Measurements from ENCODE around the gene AP4E1.
"Not testable (repeated sequence)": the region's sequence is repeated elsewhere in the genome, so short reads cannot be mapped to it uniquely, and the experiment has no call there.

The AP4E1 gene

GRCh38 chr15:50891159-50891558, 17.3 kb upstream of the AP4E1 start:
- Histone ChIP-seq H3K36me3 (replicated peaks; ENCODE audit: insufficient read depth, low read length) (no peaks in the 10 kb centered on the region), H3F3A (ENCODE audit: insufficient read depth, low read length) (no peaks in the 10 kb centered on the region), H3K27me3 (replicated peaks; ENCODE audit: insufficient read depth, low read length) (no peaks in the 10 kb centered on the region), H3K27ac (ENCODE audit: low read length) (no peak overlapping the region), H3K9me3 (replicated peaks; ENCODE audit: insufficient read depth, low read length) (no peaks in the 10 kb centered on the region), H3K9ac (ENCODE audit: low read length) (no peak overlapping the region), H3K4me1 (ENCODE audit: low read length) (no peaks in the 10 kb centered on the region), H2AFZ (ENCODE audit: low read length) (no peak overlapping the region), H3K79me2 (ENCODE audit: low read length) (no peaks in the 10 kb centered on the region), H4K20me1 (ENCODE audit: insufficient read depth, low read length) (no peaks in the 10 kb centered on the region), H3K9me2 (replicated peaks; ENCODE audit: insufficient read depth, low read length) (no peaks in the 10 kb centered on the region), H3K4me3 (ENCODE audit: low read length) (no peak overlapping the region), H3K4me2 (ENCODE audit: low read depth, low read length) (no peak overlapping the region)
- TF ChIP-seq EZH2 (optimal IDR thresholded peaks at IDR 0.05; ENCODE audit: low read depth, low read length) (no peak), CTCF (IDR thresholded peaks at IDR 0.05; ENCODE audit: low read length) (no peak), EZH2phosphoT487 (IDR thresholded peaks at IDR 0.05; ENCODE audit: low read length) (no peak)
- no peak for DNase-seq

- H3K36me3 ChIP-seq (replicated peaks; ENCODE audit: insufficient read depth, low read length) = no peaks in the 10 kb centered on the region
- no peaks in the 10 kb centered on the region for H3K27me3 ChIP-seq (replicated peaks; ENCODE audit: insufficient read depth, low read length)
- H3K4me2 ChIP-seq (ENCODE audit: low read depth, low read length) = no peak overlapping the region
- H3K9me3 ChIP-seq (replicated peaks; ENCODE audit: insufficient read depth, low read length) = no peaks in the 10 kb centered on the region
- H3K4me3 ChIP-seq (ENCODE audit: low read length) = no peak overlapping the region
- no peaks in the 10 kb centered on the region for H3K79me2 ChIP-seq (ENCODE audit: low read length)
- H3K4me1 ChIP-seq (ENCODE audit: low read length) = no peaks in the 10 kb centered on the region
- H4K20me1 ChIP-seq (ENCODE audit: insufficient read depth, low read length) = no peaks in the 10 kb centered on the region
- DNase-seq = no peak
- H2AFZ ChIP-seq (ENCODE audit: low read length) = no peak overlapping the region
- TF ChIP-seq CTCF (IDR thresholded peaks at IDR 0.05; ENCODE audit: low read length) = no peak
- no peak for TF ChIP-seq EZH2 (optimal IDR thresholded peaks at IDR 0.05; ENCODE audit: low read depth, low read length)
- TF ChIP-seq EZH2phosphoT487 (IDR thresholded peaks at IDR 0.05; ENCODE audit: low read length) = no peak
- H3K9me2 ChIP-seq (replicated peaks; ENCODE audit: insufficient read depth, low read length) = no peaks in the 10 kb centered on the region
- no peak overlapping the region for H3K27ac ChIP-seq (ENCODE audit: low read length)
- H3K9ac ChIP-seq (ENCODE audit: low read length) = no peak overlapping the region
- H3F3A ChIP-seq (ENCODE audit: insufficient read depth, low read length) = no peaks in the 10 kb centered on the region
Observed at GRCh38 chr15:50893976-50894375, 14.5 kb upstream of the AP4E1 start.

GRCh38 chr15:50901390-50901789, 7.1 kb upstream of the AP4E1 start:
- not testable (repeated sequence) for H2AFZ ChIP-seq (ENCODE audit: low read length); H3K36me3 ChIP-seq (replicated peaks; ENCODE audit: insufficient read depth, low read length); DNase-seq; H3K27me3 ChIP-seq (replicated peaks; ENCODE audit: insufficient read depth, low read length); H3K9me2 ChIP-seq (replicated peaks; ENCODE audit: insufficient read depth, low read length); H3K9ac ChIP-seq (ENCODE audit: low read length); H3K4me3 ChIP-seq (ENCODE audit: low read length); H3F3A ChIP-seq (ENCODE audit: insufficient read depth, low read length); H3K27ac ChIP-seq (ENCODE audit: low read length); H3K4me1 ChIP-seq (ENCODE audit: low read length); H3K9me3 ChIP-seq (replicated peaks; ENCODE audit: insufficient read depth, low read length); H3K4me2 ChIP-seq (ENCODE audit: low read depth, low read length); H3K79me2 ChIP-seq (ENCODE audit: low read length); H4K20me1 ChIP-seq (ENCODE audit: insufficient read depth, low read length)

GRCh38 chr15:50904211-50904610, 4.3 kb upstream of the AP4E1 start:
- Histone ChIP-seq H3K4me1 (ENCODE audit: low read length) (peaks cover 3% of the 10 kb centered on the region; the same call in 1 of the 2 replicates), H3K9ac (ENCODE audit: low read length) (no peak overlapping the region), H3F3A (ENCODE audit: insufficient read depth, low read length) (peaks cover 20% of the 10 kb centered on the region), H3K36me3 (replicated peaks; ENCODE audit: insufficient read depth, low read length) (no peaks in the 10 kb centered on the region), H3K27ac (ENCODE audit: low read length) (no peak overlapping the region), H3K4me2 (ENCODE audit: low read depth, low read length) (no peak overlapping the region), H3K79me2 (ENCODE audit: low read length) (peaks cover 6% of the 10 kb centered on the region), H3K4me3 (ENCODE audit: low read length) (no peak overlapping the region), H3K9me3 (replicated peaks; ENCODE audit: insufficient read depth, low read length) (no peaks in the 10 kb centered on the region), H3K9me2 (replicated peaks; ENCODE audit: insufficient read depth, low read length) (no peaks in the 10 kb centered on the region), H4K20me1 (ENCODE audit: insufficient read depth, low read length) (no peaks in the 10 kb centered on the region), H3K27me3 (replicated peaks; ENCODE audit: insufficient read depth, low read length) (no peaks in the 10 kb centered on the region), H2AFZ (ENCODE audit: low read length) (no peak overlapping the region)
- TF ChIP-seq CTCF (IDR thresholded peaks at IDR 0.05; ENCODE audit: low read length) (no peak), EZH2 (optimal IDR thresholded peaks at IDR 0.05; ENCODE audit: low read depth, low read length) (no peak), EZH2phosphoT487 (IDR thresholded peaks at IDR 0.05; ENCODE audit: low read length) (no peak)
- DNase-seq = no peak

All from MM.1S (cell line).